Measurements from ENCODE around the gene AP2M1.

DNA sequence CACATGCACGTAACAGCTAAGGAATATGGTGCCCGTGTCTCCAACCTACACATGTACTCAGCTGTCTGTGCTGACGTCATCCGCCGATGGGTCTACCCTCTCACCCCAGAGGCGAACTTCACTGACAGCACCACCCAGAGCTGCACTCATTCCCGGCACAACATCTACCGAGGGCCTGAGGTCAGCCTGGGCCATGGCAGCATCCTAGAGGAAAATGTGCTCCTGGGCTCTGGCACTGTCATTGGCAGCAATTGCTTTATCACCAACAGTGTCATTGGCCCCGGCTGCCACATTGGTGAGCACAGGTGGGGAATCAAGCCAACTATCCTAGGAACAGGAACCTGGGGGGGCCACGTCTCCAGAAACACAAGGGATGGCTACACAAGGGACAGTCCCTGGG is 34.2 kb upstream of the AP2M1 start:
- TF ChIP-seq CTCF (conservative IDR thresholded peaks at IDR 0.05) (no peak), ZFX (IDR thresholded peaks at IDR 0.05) (no peak)

Data from C4-2B (cell line).